Cardiac muscle cell (in vitro differentiated cells and primary cell): ENCODE measurements around the gene CCDC150. TPM values are rescaled to one million over a fixed set of nuclear protein-coding genes. Genes with fewer than 3 reads are reported as not detected.

Experiments
- DNase-seq, 2 donors: peaks; one replicate each; pipeline versions ENCODE4 v3.0.0 to v3.0.0-alpha.2; 2010 to 2017; ENCODE audit warnings: low read depth in 1 of 2, low spot score in 1 of 2
- H3K27ac ChIP-seq: fragments of 200-600 bp; sonication (generic); 2 replicates; pipeline ENCODE4 v1.5.1; 2016
- H3K27me3 ChIP-seq: fragments of 200-600 bp; sonication (generic); 2 replicates; pipeline ENCODE4 v1.6.0; 2016; ENCODE audit warnings: control low read depth
- H3K36me3 ChIP-seq: fragments of 200-600 bp; sonication (generic); 2 replicates; pipeline ENCODE4 v1.5.1; 2016; ENCODE audit warnings: control low read depth
- H3K4me1 ChIP-seq: fragments of 200-600 bp; sonication (generic); 2 replicates; pipeline ENCODE4 v1.8.1; 2017; ENCODE audit warnings: low read depth, mild to moderate bottlenecking, mixed run types
- H3K4me3 ChIP-seq: fragments of 200-600 bp; sonication (generic); 2 replicates; pipeline ENCODE4 v1.5.1; 2016; ENCODE audit warnings: mild to moderate bottlenecking
- H3K9me3 ChIP-seq: fragments of 200-600 bp; sonication (generic); 2 replicates; pipeline ENCODE4 v1.5.1; 2017; ENCODE audit warnings: low read depth, mild to moderate bottlenecking, control low read depth
- polyA plus RNA-seq: library from polyadenylated mRNA; unstranded; fragments of >200 nt; fragmentation: Nextera tagmentation; extraction: Ambion mirVana; gene quantifications from 2 replicates; pipeline ENCODE4 v1.2.1, GENCODE V29; 2016
- total RNA-seq: library from RNA; depleted of rRNA; stranded (reverse); fragments of >200 nt; gene quantifications from 2 replicates; pipeline ENCODE4 v1.2.3, GENCODE V29; 2016
- TF ChIP-seq, protein P1 (sequence below): IDR thresholded peaks from 2 replicates; pipeline ENCODE4 v1.5.1; 2012; ENCODE audit warnings: low read depth, mild to moderate bottlenecking, low read length

The CCDC150 gene
- total and polyA plus RNA-seq, 2 experiments from 2014 or later: 6.1 to 8.0 TPM

GRCh38 chr2:196610796-196611195 lies 28.7 kb upstream of the CCDC150 start:
- no peaks in the 10 kb centered on the region for H3K9me3 ChIP-seq
- H3K4me1 ChIP-seq: no peaks in the 10 kb centered on the region
- no peaks in the 10 kb centered on the region for H3K27me3 ChIP-seq
- DNase-seq: peak in 1 of 2 donors; percentile 56
- TF ChIP-seq, protein P1, sequence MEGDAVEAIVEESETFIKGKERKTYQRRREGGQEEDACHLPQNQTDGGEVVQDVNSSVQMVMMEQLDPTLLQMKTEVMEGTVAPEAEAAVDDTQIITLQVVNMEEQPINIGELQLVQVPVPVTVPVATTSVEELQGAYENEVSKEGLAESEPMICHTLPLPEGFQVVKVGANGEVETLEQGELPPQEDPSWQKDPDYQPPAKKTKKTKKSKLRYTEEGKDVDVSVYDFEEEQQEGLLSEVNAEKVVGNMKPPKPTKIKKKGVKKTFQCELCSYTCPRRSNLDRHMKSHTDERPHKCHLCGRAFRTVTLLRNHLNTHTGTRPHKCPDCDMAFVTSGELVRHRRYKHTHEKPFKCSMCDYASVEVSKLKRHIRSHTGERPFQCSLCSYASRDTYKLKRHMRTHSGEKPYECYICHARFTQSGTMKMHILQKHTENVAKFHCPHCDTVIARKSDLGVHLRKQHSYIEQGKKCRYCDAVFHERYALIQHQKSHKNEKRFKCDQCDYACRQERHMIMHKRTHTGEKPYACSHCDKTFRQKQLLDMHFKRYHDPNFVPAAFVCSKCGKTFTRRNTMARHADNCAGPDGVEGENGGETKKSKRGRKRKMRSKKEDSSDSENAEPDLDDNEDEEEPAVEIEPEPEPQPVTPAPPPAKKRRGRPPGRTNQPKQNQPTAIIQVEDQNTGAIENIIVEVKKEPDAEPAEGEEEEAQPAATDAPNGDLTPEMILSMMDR: no peak
- no peaks in the 10 kb centered on the region for H3K36me3 ChIP-seq
- no peak overlapping the region for H3K27ac ChIP-seq
- no peak overlapping the region for H3K4me3 ChIP-seq

DNA sequence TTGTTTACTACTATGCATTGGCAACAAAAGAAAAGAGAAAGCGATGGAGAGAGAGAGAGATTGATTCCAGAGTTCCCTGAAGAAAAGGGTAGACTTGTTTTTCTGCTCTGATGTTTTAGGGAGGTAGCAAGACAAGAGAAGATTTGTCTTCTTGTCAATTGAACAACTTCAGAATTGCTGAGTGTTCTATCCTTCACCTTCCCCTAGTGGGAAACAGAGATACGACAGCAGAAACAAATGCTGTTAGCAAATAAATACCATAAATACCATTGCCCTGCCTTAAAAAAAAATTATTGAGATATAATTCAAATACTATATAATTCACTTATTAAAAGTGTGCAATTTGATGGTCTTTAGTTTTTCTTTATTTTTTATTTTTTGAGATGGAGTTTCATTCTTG lies 26.2 kb upstream of the CCDC150 start:
- TF ChIP-seq, protein P1: no peak
- Histone ChIP-seq H3K27ac (no peak overlapping the region), H3K4me1 (no peaks in the 10 kb centered on the region), H3K27me3 (no peaks in the 10 kb centered on the region), H3K36me3 (no peaks in the 10 kb centered on the region), H3K4me3 (no peak overlapping the region), H3K9me3 (no peaks in the 10 kb centered on the region)
- no peak for DNase-seq

GRCh38 chr2:196617430-196617829 lies 22.1 kb upstream of the CCDC150 start:
- no peaks in the 10 kb centered on the region for H3K27me3 ChIP-seq
- no peaks in the 10 kb centered on the region for H3K9me3 ChIP-seq
- H3K4me3 ChIP-seq: no peak overlapping the region
- TF ChIP-seq, protein P1: no peak
- DNase-seq: no peak
- H3K36me3 ChIP-seq: no peaks in the 10 kb centered on the region
- H3K4me1 ChIP-seq: no peaks in the 10 kb centered on the region
- H3K27ac ChIP-seq: no peak overlapping the region

GRCh38 chr2:196618661-196619060 lies 20.9 kb upstream of the CCDC150 start:
- H3K27ac ChIP-seq: no peak overlapping the region
- H3K4me1 ChIP-seq: no peaks in the 10 kb centered on the region
- no peaks in the 10 kb centered on the region for H3K36me3 ChIP-seq
- no peak for DNase-seq
- no peaks in the 10 kb centered on the region for H3K27me3 ChIP-seq
- TF ChIP-seq, protein P1: no peak
- H3K4me3 ChIP-seq: no peak overlapping the region
- H3K9me3 ChIP-seq: no peaks in the 10 kb centered on the region

DNA sequence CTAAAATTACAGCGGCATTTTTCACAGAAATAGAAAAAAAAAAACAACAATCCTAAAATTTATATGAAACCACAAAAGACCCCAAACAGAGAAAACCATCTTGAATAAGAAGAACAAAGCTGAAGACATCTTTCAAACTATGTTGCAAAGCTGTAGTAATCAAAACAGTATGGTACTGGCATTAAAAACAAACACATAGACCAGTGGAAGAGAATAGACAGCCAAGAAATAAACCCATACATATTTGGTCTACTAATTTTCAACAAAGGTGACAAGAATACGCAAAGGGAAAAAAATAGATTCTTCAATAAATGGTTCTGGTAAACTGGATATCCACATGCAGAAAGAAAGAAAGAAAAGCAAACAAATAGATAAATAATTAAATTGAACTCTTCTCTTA lies 9.0 kb upstream of the CCDC150 start:
- H3K4me3 ChIP-seq: no peak overlapping the region
- no peaks in the 10 kb centered on the region for H3K4me1 ChIP-seq
- H3K36me3 ChIP-seq: no peaks in the 10 kb centered on the region
- TF ChIP-seq, protein P1: no peak
- H3K9me3 ChIP-seq: no peaks in the 10 kb centered on the region
- H3K27ac ChIP-seq: no peak overlapping the region
- no peaks in the 10 kb centered on the region for H3K27me3 ChIP-seq
- DNase-seq: no peak

DNA sequence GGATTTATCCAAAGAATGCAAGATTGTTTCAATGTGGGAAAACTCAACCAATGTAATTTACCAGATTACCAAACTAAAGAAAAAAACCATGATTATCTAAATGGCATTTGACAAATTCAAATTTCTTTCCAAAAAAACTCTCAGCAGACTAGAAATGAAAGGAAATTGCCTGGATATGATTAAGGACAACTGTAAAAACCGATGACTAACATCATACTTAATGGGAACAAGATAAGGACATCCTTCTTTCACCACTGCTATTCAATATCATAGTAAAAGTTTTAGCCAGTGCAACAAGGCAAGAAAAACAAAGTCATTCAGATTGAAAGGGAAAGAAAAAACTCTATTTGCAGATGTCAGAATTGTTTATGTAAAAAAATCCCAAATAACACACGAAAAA lies 4.4 kb upstream of the CCDC150 start:
- no peak overlapping the region for H3K4me3 ChIP-seq
- DNase-seq: peak in 1 of 2 donors; percentile 2
- TF ChIP-seq, protein P1: no peak
- H3K4me1 ChIP-seq: no peaks in the 10 kb centered on the region
- H3K27me3 ChIP-seq: no peaks in the 10 kb centered on the region
- H3K9me3 ChIP-seq: no peaks in the 10 kb centered on the region
- H3K27ac ChIP-seq: no peak overlapping the region
- no peaks in the 10 kb centered on the region for H3K36me3 ChIP-seq
